ENCODE measurements around the gene CCDC30. TPM values are rescaled to one million over a fixed set of nuclear protein-coding genes. Genes with fewer than 3 reads are reported as not detected.
"Not testable (repeated sequence)": the region's sequence is repeated elsewhere in the genome, so short reads cannot be mapped to it uniquely, and the experiment has no call there.

CCDC30 gene
- total RNA-seq, 6 donors from 2014 or later = 4.4 to 40.9 (median 8.2) TPM

- H3K4me3 ChIP-seq = no peak overlapping the region
- no peak for TF ChIP-seq POLR2A (IDR thresholded peaks at IDR 0.05)
- TF ChIP-seq, protein P1, sequence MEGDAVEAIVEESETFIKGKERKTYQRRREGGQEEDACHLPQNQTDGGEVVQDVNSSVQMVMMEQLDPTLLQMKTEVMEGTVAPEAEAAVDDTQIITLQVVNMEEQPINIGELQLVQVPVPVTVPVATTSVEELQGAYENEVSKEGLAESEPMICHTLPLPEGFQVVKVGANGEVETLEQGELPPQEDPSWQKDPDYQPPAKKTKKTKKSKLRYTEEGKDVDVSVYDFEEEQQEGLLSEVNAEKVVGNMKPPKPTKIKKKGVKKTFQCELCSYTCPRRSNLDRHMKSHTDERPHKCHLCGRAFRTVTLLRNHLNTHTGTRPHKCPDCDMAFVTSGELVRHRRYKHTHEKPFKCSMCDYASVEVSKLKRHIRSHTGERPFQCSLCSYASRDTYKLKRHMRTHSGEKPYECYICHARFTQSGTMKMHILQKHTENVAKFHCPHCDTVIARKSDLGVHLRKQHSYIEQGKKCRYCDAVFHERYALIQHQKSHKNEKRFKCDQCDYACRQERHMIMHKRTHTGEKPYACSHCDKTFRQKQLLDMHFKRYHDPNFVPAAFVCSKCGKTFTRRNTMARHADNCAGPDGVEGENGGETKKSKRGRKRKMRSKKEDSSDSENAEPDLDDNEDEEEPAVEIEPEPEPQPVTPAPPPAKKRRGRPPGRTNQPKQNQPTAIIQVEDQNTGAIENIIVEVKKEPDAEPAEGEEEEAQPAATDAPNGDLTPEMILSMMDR (IDR thresholded peaks at IDR 0.05) = no peak
- no peaks in the 10 kb centered on the region for H3K27me3 ChIP-seq
- H3K9me3 ChIP-seq = peaks cover 10 to 58% (median 57%) of the 10 kb centered on the region in 4 donors
- 80 to 91% methylated on average over 1 of the region's 1 CpG for WGBS, 2 donors
- no peaks in the 10 kb centered on the region for H3K4me1 ChIP-seq
- no peak for ATAC-seq (ENCODE audit: low FRiP score in 2 of 2)
- DNase-seq = no peak
- H3K27ac ChIP-seq = no peak overlapping the region
- H3K36me3 ChIP-seq = peaks cover 0 to 29% (median 4%) of the 10 kb centered on the region in 4 donors
Observed at GRCh38 chr1:42506576-42506975, 43.5 kb downstream of the CCDC30 start.

DNA sequence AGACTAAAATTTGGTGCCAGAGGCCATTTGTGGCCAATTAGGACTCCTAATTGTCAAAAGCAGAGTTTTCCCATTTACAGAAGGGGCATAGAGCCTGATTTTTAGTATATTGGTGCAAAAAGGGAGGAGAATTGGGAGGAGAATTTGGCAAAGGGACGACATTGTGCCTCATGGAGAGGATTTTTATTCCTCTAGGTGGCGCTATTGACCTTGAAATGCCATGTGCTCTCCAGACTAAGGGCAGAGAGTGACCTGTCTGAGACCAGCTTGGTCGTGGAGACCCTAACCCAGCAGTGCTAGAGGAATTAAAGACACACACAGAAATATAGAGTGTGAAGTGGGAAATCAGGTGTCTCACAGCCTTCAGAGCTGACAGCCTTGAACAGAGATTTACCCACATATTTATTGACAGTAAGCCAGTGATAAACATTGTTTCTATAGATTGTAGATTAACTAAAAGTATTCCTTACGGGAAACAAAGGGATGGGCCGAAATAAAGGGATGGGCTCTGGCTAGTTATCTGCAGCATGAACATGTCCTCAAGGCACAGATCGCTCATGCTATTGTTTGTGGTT, 48.6 kb downstream of the CCDC30 start:
- Histone ChIP-seq H3K36me3 (peaks cover 0 to 12% (median 4%) of the 10 kb centered on the region in 4 donors), H3K9me3 (peaks cover 0 to 51% (median 39%) of the 10 kb centered on the region in 4 donors)
- H3K4me1 ChIP-seq; H3K27me3 ChIP-seq; ATAC-seq (ENCODE audit: low FRiP score in 2 of 2); H3K4me3 ChIP-seq; H3K27ac ChIP-seq; DNase-seq: not testable (repeated sequence)
- 73 to 75% methylated on average over 6 of the region's 6 CpGs for WGBS, 2 donors

- Histone ChIP-seq H3K4me3 (no peak overlapping the region), H3K36me3 (no peaks in the 10 kb centered on the region), H3K27ac (no peak overlapping the region), H3K9me3 (peaks cover 10 to 31% (median 15%) of the 10 kb centered on the region in 4 donors), H3K4me1 (no peaks in the 10 kb centered on the region), H3K27me3 (no peaks in the 10 kb centered on the region)
- DNase-seq (no peak), ATAC-seq (ENCODE audit: low FRiP score in 2 of 2) (no peak)
- 0 to 81% methylated on average over 1 of the region's 1 CpG for whole genome bisulfite sequencing, 2 donors
- TF ChIP-seq, protein P1 (IDR thresholded peaks at IDR 0.05) = no peak
- TF ChIP-seq POLR2A (IDR thresholded peaks at IDR 0.05) (no peak), POLR2AphosphoS5 (IDR thresholded peaks at IDR 0.05) (no peak), EP300 (IDR thresholded peaks at IDR 0.05) (no peak)
Observed at GRCh38 chr1:42518908-42519307, 55.8 kb downstream of the CCDC30 start.

GRCh38 chr1:42523171-42523570, 60.1 kb downstream of the CCDC30 start:
- 94 to 97% methylated on average over 3 of the region's 3 CpGs for WGBS, 2 donors
- no peaks in the 10 kb centered on the region for H3K27me3 ChIP-seq
- H3K36me3 ChIP-seq = no peaks in the 10 kb centered on the region
- TF ChIP-seq, protein P1 (IDR thresholded peaks at IDR 0.05) = no peak
- no peak for TF ChIP-seq EP300 (IDR thresholded peaks at IDR 0.05)
- TF ChIP-seq POLR2A (IDR thresholded peaks at IDR 0.05) = no peak
- no peak for TF ChIP-seq POLR2AphosphoS5 (IDR thresholded peaks at IDR 0.05)
- DNase-seq = no peak
- peaks cover 10 to 24% (median 15%) of the 10 kb centered on the region in 4 donors for H3K9me3 ChIP-seq
- no peaks in the 10 kb centered on the region for H3K4me1 ChIP-seq
- no peak for ATAC-seq (ENCODE audit: low FRiP score in 2 of 2)
- no peak overlapping the region for H3K27ac ChIP-seq
- H3K4me3 ChIP-seq = no peak overlapping the region

DNA sequence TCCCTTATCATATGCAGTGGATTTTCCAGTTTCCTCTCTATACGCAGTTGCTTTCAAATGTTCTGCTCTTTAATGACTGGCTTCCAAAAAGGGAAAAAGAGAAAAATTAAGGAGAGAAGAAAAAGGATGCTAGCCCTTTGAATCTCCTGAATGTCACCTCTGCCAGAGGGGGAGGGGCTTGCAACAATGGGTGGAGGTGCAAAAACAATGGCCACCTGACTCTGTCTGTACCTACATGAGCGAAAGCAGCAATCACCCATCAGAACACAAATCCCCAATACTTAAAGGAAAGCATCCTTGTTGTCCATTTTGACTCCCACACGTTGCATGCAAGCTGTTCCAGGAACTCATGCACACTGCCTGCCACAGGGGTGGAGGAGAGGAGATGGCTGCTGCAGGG, 61.2 kb downstream of the CCDC30 start:
- no peak for DNase-seq
- 88 to 94% methylated on average over 3 of the region's 3 CpGs for WGBS, 2 donors
- Histone ChIP-seq H3K4me1 (no peaks in the 10 kb centered on the region), H3K36me3 (no peaks in the 10 kb centered on the region), H3K27me3 (no peaks in the 10 kb centered on the region), H3K4me3 (no peak overlapping the region), H3K9me3 (peaks cover under 1 to 13% (median 6%) of the 10 kb centered on the region in 4 donors), H3K27ac (no peak overlapping the region)
- ATAC-seq (ENCODE audit: low FRiP score in 2 of 2) = no peak
- TF ChIP-seq EP300 (IDR thresholded peaks at IDR 0.05) = no peak
- no peak for TF ChIP-seq POLR2AphosphoS5 (IDR thresholded peaks at IDR 0.05)

- no peak for ATAC-seq (ENCODE audit: low FRiP score in 2 of 2)
- Histone ChIP-seq H3K36me3 (no peaks in the 10 kb centered on the region), H3K4me1 (peaks cover 0 to 2% (median 0%) of the 10 kb centered on the region in 4 donors), H3K27ac (no peak overlapping the region), H3K27me3 (no peaks in the 10 kb centered on the region), H3K9me3 (no peaks in the 10 kb centered on the region), H3K4me3 (peak overlapping the region in 2 of 4 donors; percentile 4 to 26)
- 59 to 62% methylated on average over 3 of the region's 3 CpGs for WGBS, 2 donors
- no peak for DNase-seq
- TF ChIP-seq EP300 (IDR thresholded peaks at IDR 0.05) (no peak), POLR2A (IDR thresholded peaks at IDR 0.05) (no peak), POLR2AphosphoS5 (IDR thresholded peaks at IDR 0.05) (no peak)
- TF ChIP-seq, protein P1 (IDR thresholded peaks at IDR 0.05) = no peak
Observed at GRCh38 chr1:42529724-42530181, 66.7 kb downstream of the CCDC30 start.

Data from upper lobe of left lung (tissue), 6 donors.